Inflammatory macrophage treated with lipopolysaccharide for 1 hour (primary cell): Measurements from ENCODE around the gene LYG2.
"Not testable (repeated sequence)": the region's sequence is repeated elsewhere in the genome, so short reads cannot be mapped to it uniquely, and the experiment has no call there.

ENCODE experiments used
- DNase-seq, 2 donors: peaks; one replicate each; pipeline ENCODE4 v3.0.0-alpha.2; 2020 to 2022

LYG2 gene

DNA sequence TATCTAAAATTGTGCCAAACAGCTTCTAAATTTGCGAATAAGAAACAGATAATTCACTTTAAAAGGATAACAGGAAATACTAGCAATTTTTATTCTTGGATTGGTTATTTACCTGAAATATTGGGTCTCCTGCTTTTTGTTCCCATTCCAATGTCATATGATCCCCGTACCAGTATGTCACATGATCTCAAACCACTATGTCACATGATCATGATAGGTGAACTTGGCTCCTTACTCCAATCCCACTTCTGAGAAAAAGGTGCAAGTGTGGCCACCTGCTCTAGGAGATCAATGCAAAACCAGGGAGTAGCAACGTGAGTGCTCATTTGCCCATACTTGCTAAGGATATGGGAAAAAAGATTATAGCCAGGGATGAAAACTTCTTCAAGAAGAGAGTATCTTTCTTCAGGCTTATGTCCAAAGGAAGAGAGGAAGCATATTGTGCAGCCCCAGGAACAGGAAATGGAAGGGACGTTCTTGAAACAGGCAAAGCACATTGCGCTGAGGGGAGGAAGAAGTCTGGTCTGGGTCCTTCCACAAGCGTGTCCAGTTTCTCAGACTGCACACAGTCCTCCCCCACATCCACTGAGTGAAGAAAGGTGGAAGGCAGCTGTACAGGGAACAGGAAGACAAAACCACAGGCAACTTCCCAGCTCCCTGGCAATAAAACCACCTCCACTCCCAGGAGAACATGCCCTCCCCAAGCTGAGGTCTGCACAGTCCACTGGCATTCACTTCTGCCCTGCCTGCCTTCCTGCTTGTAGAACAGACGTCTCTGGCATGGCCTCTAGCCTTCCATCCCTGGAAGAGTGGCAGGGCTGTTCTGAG is at the start of gene LYG2:
TSS of gene LYG2 (minus strand) at position 176 of the 828 bp plus-strand sequence. CDS start 1,406 bp downstream, outside the sequence.
- DNase-seq = no peak

- DNase-seq = not testable (repeated sequence)
Measured at GRCh38 chr2:99301097-99301496, 45.6 kb upstream of the LYG2 start, which contains the start of gene LYG1. LYG1 (minus strand) TSS chr2:99301197; CDS start chr2:99295670, 5,527 bp downstream.

DNA sequence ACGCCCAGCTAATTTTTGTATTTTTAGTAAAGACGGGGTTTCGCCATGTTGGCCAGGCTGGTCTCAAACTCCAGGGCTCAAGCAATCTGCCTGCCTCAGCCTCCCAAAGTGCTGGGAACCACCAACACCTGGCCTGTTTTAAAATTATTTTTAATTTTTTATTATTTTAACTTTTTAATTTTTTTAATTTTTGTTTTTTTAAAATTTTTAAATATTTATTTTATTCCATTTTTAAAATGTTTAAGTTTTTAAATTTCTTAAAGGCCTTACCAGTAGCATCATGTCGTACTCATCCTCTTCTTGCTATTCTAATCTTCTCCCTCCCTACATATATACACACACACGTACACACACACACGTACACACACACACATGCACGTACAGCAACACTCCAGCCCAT is 44.1 kb upstream of the LYG2 start:
- no peak for DNase-seq

- DNase-seq = peak; percentile 20 to 48
Measured at GRCh38 chr2:99297994-99298393, 42.5 kb upstream of the LYG2 start.

GRCh38 chr2:99285526-99285925 is 30.1 kb upstream of the LYG2 start:
- peak in 1 of 2 donors; percentile 35 for DNase-seq

GRCh38 chr2:99279969-99280695 is 24.7 kb upstream of the LYG2 start:
- no peak for DNase-seq

DNA sequence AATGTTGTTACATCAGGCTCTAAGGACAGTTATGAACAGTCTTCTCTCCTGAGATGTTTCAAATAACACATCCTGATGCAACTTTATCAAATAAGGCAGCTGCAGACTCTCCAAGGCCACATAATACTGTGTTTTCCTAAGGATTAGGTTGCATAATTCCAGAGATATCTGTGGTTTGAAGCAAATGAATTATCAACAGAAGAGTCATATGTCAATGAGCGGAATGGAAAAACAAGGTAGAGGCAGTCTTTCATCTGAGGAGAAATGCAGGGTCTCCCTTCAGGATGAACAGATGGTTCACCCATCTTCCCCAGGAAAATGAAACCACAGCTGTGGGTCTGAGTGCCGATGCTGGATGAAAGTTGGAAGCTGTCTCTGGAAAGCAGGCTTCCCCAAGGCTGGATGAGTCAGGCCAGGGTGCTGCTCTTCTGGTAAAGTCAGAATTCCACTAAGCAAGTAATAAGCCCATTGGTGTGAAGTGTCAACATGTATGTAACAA is 23.4 kb upstream of the LYG2 start:
- DNase-seq = no peak

- not testable (repeated sequence) for DNase-seq
Measured at GRCh38 chr2:99278195-99278765, 22.8 kb upstream of the LYG2 start.

GRCh38 chr2:99275882-99276281 is 20.4 kb upstream of the LYG2 start:
- no peak for DNase-seq

GRCh38 chr2:99261242-99261641 is 5.8 kb upstream of the LYG2 start:
- DNase-seq = no peak

DNA sequence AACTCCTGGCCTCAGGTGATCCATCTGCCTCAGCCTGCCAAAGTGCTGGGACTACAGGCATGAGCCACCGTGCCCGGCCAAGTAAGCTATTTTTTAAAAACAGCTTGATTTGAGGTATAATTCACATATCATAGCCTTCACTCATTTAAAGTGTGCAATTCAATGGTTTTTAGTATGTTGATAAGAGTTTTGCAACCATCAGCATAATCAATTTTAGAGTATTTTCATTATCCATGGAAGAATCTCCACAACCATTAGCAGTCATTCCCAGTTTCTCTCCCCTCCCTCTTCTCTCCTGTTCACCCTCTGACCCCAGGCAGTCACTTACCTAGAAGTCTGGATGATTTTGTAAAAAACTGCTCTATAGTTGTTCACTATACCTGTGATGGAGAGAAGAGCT is 4.7 kb upstream of the LYG2 start:
- no peak for DNase-seq

DNA sequence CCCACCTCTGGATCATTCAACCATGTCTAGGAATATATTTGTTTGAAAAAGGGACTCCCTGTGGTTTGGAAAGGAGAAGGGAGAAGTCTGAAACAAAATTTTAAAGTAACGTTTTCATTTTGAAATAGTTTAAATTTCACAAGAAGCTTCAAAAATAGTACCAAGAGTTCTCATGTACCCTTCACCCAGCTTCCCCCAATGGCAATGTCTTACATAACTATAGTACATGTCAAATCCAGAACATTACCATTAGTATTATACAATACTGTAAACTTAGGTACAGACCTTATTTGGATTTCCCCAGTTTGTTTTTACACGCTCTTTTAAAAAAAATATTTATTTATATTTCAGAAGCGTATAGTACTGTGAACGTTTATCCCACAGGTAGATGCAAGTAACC is 4.0 kb upstream of the LYG2 start:
- DNase-seq = peak in 1 of 2 donors; percentile 16

- DNase-seq = no peak
Measured at GRCh38 chr2:99256677-99257076, 1.2 kb upstream of the LYG2 start.

- DNase-seq = no peak
Measured at GRCh38 chr2:99249951-99250350, 5.5 kb downstream of the LYG2 start.

GRCh38 chr2:99242151-99242550 is 13.3 kb downstream of the LYG2 start:
- no peak for DNase-seq

- DNase-seq = no peak
Measured at GRCh38 chr2:99240431-99240830, 15.0 kb downstream of the LYG2 start.

DNA sequence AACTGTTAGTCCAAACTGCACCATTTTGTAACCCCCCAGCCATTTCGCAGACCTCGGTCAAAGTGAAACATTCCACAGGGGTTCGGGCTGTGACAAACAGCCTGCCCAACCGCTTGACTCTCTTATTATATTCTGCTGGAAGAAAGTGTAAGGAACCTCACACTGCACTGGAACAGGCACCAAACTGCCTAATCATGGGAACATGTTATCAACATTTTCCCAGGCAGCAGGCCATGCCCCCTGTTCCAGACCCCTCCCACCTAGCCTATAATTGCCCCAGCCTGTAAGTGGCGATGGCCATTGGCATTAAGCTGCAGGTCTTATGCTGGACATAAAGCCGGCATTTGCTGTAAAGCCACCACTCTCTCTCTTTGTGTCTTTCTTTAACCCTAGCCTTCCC is 16.9 kb downstream of the LYG2 start:
- DNase-seq = no peak

DNA sequence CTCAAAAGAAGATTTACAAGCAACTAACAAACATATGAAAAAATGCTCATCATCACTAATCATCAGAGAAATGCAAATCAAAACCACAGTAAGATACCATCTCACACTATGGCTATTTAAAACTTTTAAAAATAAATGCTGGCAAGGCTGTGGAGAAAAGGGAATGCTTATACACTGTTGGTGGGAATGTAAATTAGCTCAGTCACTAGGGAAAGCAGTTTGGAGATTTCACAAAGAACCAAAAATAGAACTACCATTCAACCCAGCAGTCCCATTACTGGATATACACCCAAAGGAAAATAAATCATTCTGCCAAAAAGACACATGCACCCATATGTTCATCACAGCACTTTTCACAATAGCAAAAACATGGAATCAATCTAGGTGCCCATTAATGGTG is 22.3 kb downstream of the LYG2 start:
- DNase-seq = not testable (repeated sequence)

GRCh38 chr2:99217929-99218501 is 37.5 kb downstream of the LYG2 start:
- no peak for DNase-seq

DNA sequence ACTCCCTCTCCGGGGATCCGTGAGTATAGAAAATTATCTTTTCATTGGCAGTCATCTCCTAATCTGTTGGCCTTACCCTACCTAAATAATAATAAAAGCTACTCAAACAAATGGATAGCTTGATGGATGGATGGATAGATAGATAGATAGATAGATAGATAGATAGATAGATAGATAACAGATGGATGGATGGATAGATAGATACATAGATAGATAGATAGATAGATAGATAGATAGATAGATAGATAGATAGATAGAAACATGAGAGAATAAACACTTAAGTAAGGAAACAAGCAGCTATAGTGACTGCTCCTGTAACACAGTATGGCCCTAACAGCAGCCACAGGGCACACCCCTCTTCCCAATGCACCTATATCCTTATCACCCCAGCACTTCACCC is 39.4 kb downstream of the LYG2 start:
- DNase-seq = no peak

DNA sequence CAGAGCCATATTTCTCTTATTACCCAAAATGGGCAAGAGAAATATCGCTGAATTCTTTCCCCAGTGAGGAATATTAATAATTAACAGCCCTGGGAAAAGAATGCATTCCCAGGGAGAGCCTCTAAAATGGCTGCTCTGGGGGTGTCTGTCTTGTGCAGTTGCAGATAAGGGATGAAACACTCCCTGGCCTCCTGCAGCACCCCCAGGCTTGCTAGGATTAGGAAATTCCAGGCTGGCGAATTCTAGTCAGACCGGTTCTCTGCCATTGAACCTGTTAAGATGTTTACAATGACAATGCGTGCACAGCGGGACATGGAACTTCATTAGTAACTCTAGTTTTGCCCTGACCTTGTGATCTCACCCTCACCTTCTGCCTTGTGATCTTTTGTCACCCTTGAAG is 50.0 kb downstream of the LYG2 start:
- DNase-seq = no peak

- no peak for DNase-seq
Measured at GRCh38 chr2:99201959-99202678, 53.3 kb downstream of the LYG2 start.
